ENCODE measurements around the gene BPIFB6. TPM values are rescaled to one million over a fixed set of nuclear protein-coding genes. Genes with fewer than 3 reads are reported as not detected.

Gene BPIFB6
- total and polyA plus RNA-seq, 2 of the 4 experiments (the other 2 are of a cell fraction), result not detected

- TF ChIP-seq, protein P1, sequence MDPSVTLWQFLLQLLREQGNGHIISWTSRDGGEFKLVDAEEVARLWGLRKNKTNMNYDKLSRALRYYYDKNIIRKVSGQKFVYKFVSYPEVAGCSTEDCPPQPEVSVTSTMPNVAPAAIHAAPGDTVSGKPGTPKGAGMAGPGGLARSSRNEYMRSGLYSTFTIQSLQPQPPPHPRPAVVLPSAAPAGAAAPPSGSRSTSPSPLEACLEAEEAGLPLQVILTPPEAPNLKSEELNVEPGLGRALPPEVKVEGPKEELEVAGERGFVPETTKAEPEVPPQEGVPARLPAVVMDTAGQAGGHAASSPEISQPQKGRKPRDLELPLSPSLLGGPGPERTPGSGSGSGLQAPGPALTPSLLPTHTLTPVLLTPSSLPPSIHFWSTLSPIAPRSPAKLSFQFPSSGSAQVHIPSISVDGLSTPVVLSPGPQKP (IDR thresholded peaks at IDR 0.05; ENCODE audit: borderline replicate concordance, low read depth, low read length), result no peak
- TF ChIP-seq BHLHE40 (IDR thresholded peaks at IDR 0.05; ENCODE audit: low read depth, low read length) (no peak), RAD21 (IDR thresholded peaks at IDR 0.05; ENCODE audit: low read length) (no peak), NFE2L2 (IDR thresholded peaks at IDR 0.05; ENCODE audit: low read depth, low read length) (no peak), POLR2A (IDR thresholded peaks at IDR 0.05; ENCODE audit: low read depth, low read length) (no peak), MAZ (IDR thresholded peaks at IDR 0.05; ENCODE audit: borderline replicate concordance, low read depth, low read length) (no peak)
- intact Hi-C loops (cut with micrococcal nuclease), result no loop called here
- H4K20me1 ChIP-seq (ENCODE audit: insufficient read depth, low read length), result no peaks in the 10 kb centered on the region; the same call in 1 of the 2 replicates
- no peak overlapping the region for H3K4ac ChIP-seq (ENCODE audit: low read depth, low read length)
- 50% methylated on average over 2 of the region's 6 CpGs; no CpG with 5 or more reads in 1 of the 2 experiments for WGBS, 2 experiments (ENCODE audit: extremely low coverage in 2 of 2, insufficient read length in 1 of 2)
- dilution Hi-C loops (cut with HindIII; ENCODE audit: low sequenced_read_pairs, unreplicated experiment), result no loop called here
- no peak overlapping the region for H4K8ac ChIP-seq (ENCODE audit: low read depth in 2 of 2, low read length in 2 of 2)
- no peak overlapping the region for H3K56ac ChIP-seq (ENCODE audit: extremely low read depth, insufficient read depth, low read length)
- no peaks in the 10 kb centered on the region for H3K9me3 ChIP-seq (ENCODE audit: control insufficient read depth, insufficient read depth, low read length)
- H2BK15ac ChIP-seq (ENCODE audit: low read depth, low read length), result no peak overlapping the region
- no peaks in the 10 kb centered on the region for H3K9me1 ChIP-seq (ENCODE audit: insufficient read depth, low read length)
- ChIA-PET POLR2A (ENCODE audit: unreplicated experiment) (no interaction called here), CTCF (no interaction called here)
- no peak overlapping the region for H4K91ac ChIP-seq (ENCODE audit: insufficient read depth, low read depth, low read length)
- no peaks in the 10 kb centered on the region for H3K4me1 ChIP-seq (ENCODE audit: control insufficient read depth, insufficient read depth, low read length)
- H3K36me3 ChIP-seq (ENCODE audit: control insufficient read depth, insufficient read depth, low read length), result no peaks in the 10 kb centered on the region
- H3K27ac ChIP-seq (ENCODE audit: insufficient read depth, low read length), result no peak overlapping the region
- ATAC-seq (ENCODE audit: low read depth) (no peak), DNase-seq (no peak)
- no peak overlapping the region for H3K4me2 ChIP-seq (ENCODE audit: low read depth, low read length)
- in situ Hi-C loops (cut with MboI; ENCODE audit: low sequenced_read_pairs), result no loop called here
- H3K9ac ChIP-seq (ENCODE audit: low read depth, low read length), result no peak overlapping the region
- H2BK5ac ChIP-seq (ENCODE audit: low read depth, low read length, poor library complexity, severe bottlenecking), result no peak overlapping the region
- peaks cover 11% of the 10 kb centered on the region for H3K27me3 ChIP-seq (ENCODE audit: control insufficient read depth, insufficient read depth, low read length)
- H3K23ac ChIP-seq (ENCODE audit: low read depth, low read length), result no peak overlapping the region
- H2AFZ ChIP-seq (replicated peaks; ENCODE audit: low read length, poor library complexity), result no peak overlapping the region
- H2BK20ac ChIP-seq (ENCODE audit: low read depth, low read length), result no peak overlapping the region
- H2AK5ac ChIP-seq (ENCODE audit: low read depth, low read length), result no peak overlapping the region
- H4K5ac ChIP-seq (ENCODE audit: low read depth, low read length), result no peak overlapping the region
- BruUV-seq (replicated peaks), result no TSS peak
- no peaks in the 10 kb centered on the region for H3K79me1 ChIP-seq (ENCODE audit: low read depth in 1 of 2, low read length in 2 of 2)
- no peak overlapping the region for H3K4me3 ChIP-seq (ENCODE audit: insufficient read depth, low read depth, low read length)
- H2BK120ac ChIP-seq (ENCODE audit: low read depth, low read length), result no peak overlapping the region
- H2AK9ac ChIP-seq (replicated peaks; ENCODE audit: low read depth, low read length, poor library complexity), result no peak overlapping the region
- no peak overlapping the region for H3K18ac ChIP-seq (ENCODE audit: low read depth, low read length)
- H3K14ac ChIP-seq (replicated peaks; ENCODE audit: low read depth, low read length), result no peak overlapping the region
These were observed 45.4 kb downstream of the BPIFB6 start for GRCh38 chr20:33076662-33077372.

Data from IMR-90 (cell line).